NCI-H748 (cell line): ENCODE measurements around the gene DEGS2.
"Not testable (repeated sequence)": the region's sequence is repeated elsewhere in the genome, so short reads cannot be mapped to it uniquely, and the experiment has no call there.

Source experiments
- DNase-seq: peaks from one replicate; lab custom pipeline; 2025; ENCODE audit not compliant: unreplicated experiment; lab: John Stamatoyannopoulos, UW

DEGS2 gene

GRCh38 chr14:100180671-100181070 is 21.2 kb upstream of the DEGS2 start:
- not testable (repeated sequence) for DNase-seq

- DNase-seq, result no peak
Observed at GRCh38 chr14:100178691-100179090, 19.2 kb upstream of the DEGS2 start.

- DNase-seq, result no peak
Observed at GRCh38 chr14:100176811-100177327, 17.4 kb upstream of the DEGS2 start.

- DNase-seq, result no peak
Observed at GRCh38 chr14:100173353-100173752, 13.9 kb upstream of the DEGS2 start.

GRCh38 chr14:100172811-100173210 is 13.4 kb upstream of the DEGS2 start:
- no peak for DNase-seq

GRCh38 chr14:100170880-100171279 is 11.4 kb upstream of the DEGS2 start:
- no peak for DNase-seq

DNA sequence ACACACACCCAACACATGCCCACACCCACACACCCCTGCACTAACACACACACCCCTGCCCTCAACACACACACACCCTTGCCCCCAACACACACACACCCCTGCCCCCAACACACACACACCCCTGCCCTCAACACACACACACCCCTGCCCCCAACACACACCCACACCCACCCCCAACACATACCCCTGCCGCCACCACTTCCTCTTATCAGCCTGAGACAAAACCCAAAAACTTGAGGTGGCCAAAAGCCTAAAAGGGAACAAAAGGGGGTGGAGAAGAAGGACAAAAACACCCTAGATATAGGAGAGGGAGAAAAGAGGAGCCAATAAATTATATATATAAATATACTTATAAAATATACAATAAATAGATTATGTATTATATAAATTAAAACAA is 9.1 kb upstream of the DEGS2 start:
- no peak for DNase-seq

DNA sequence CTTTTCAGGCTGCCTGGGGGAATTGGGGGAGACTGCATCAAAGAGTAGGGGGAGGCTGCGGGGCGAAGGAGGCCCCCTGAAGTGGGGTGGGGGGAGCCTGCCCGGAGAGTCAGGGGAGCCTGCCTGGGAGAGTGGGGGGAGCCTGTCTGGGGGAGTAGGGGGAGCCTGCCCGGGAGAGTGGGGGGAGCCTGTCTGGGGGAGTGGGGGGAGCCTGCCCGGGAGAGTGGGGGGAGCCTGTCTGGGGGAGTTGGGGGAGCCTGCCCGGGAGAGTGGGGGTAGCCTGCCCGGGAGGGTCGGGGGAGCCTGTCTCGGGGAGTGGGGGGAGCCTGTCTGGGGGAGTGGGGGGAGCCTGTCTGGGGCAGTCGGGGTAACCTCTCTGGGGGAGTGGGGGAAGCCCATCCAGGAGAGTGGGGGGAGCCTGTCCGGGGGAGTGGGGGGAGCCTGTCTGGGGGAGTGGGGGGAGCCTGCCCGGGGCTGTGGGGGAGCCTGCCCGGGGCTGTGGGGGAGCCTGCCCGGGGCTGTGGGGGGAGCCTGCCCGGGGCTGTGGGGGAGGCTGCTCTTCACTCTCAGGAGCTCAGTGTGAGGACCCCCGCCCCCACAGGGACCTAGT is 6.5 kb upstream of the DEGS2 start:
- no peak for DNase-seq

GRCh38 chr14:100165376-100165775 is 5.9 kb upstream of the DEGS2 start:
- DNase-seq, result peak; percentile 47

GRCh38 chr14:100160534-100160916 is 1.1 kb upstream of the DEGS2 start:
- DNase-seq, result no peak

DNA sequence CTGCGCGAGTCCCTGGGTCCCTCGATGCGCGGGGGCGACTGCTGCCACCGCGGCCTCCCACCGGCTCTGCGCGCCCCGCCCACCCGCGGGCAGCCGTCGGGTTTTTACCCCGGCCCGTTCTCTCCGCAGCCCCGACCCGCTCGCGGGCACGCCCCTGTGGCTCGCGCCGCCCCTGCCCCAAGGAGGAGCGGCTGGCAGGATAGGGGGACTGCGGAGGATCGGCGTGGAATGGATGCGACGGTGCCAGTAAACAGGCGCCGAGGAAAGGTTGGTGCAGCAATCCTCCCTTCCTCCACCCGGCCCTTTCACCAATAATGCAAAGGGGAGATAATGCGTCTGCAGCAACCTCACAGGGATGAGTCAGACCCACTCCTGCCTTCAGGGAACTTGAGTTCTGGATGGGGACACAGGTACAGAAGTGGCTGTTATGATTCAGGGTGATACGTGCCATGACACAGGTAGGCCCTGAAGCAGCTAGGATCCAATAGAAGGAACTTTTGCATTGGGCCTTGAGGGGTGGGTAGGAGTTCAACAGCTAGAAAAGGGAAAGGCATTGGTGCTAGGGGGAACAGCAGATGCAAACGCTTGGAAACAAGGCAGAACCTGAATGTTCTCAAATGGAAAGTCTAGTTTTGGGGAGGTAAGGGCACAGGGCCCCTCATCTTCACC is 554 bp upstream of the DEGS2 start:
- DNase-seq, result peak; percentile 79

- DNase-seq, result peak; percentile 49
Observed at GRCh38 chr14:100158566-100159093, 815 bp downstream of the DEGS2 start.

GRCh38 chr14:100157548-100158232 is 1.8 kb downstream of the DEGS2 start:
- not testable (repeated sequence) for DNase-seq

DNA sequence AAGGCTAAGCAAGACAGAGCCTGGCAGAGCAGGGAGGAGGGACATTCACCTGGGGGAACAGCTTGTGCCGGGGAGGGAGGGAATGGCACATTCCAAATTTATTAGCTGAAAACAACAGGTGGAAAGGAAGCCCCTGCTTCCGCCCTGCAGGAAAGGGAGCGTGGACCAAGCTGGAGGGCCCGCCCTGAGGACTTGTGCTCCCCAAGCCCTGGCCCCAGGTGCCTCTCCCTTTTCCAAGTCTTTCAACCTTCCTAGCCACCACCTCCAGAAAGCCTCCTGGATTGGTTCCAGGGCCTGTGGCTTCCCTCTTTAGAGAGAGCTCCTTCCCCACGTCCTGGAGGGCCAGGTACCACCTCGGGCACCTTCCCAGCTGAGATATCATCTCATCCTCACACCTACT is 2.7 kb downstream of the DEGS2 start:
- DNase-seq, result no peak

GRCh38 chr14:100155756-100156616 is 3.5 kb downstream of the DEGS2 start:
- peak; percentile 49 for DNase-seq

- DNase-seq, result peak; percentile 59
Observed at GRCh38 chr14:100155049-100155621, 4.3 kb downstream of the DEGS2 start.

- no peak for DNase-seq
Observed at GRCh38 chr14:100153560-100153959, 5.9 kb downstream of the DEGS2 start.

DNA sequence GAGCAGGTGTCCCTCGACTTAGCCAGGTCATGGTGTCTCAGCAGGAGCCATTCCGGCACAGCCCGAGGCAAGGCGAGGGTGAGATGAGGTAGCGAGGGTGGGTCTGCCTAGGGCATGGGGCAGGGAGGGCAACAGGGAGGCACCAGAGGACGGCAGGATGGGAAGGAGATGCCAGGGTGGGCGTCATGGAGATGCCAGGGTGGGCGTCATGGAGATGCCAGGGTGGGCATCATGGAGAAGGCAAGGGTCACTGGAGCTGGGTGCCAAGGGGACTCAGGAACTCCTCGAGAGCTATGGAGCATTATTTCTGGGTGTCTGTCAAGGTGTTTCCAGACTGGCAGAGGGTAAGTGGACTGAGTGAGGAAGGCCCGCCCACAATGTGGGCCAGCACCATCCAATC is 7.4 kb downstream of the DEGS2 start:
- DNase-seq, result no peak

DNA sequence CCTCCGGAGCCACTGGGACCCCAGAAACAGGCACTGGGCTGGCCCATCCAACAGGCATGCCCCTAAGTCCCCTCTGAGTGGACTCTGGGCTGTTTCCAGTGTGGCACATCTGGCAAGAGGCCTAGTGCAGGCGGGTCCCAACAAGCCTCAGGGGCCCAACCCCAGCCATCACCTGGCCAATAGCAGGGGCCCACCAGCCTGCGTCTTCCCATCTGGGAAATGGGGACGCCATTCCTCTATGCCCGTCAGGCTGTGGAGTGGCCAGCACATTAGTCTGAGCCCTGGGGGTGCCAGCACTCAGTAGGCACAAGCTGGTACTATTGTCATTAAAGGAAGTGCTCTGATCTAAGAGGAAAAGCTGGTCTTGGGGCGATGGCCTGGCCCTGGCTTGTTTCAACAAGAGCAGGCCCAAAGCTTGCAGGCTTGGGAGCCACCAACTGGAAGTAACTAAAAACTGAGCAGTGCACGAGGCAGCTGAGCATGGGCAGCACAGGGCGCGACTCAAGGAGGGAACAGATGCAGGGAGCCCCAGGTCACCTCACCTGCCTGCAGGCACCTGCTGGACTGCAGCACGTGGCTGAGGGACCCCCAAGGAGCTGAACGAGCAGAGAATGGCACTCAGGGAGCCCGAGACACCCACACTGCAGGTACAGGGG is 8.4 kb downstream of the DEGS2 start:
- no peak for DNase-seq
